ENCODE measurements around the gene KLRC4. TPM values are rescaled to one million over a fixed set of nuclear protein-coding genes. Genes with fewer than 3 reads are reported as not detected.
"Not testable (repeated sequence)": the region's sequence is repeated elsewhere in the genome, so short reads cannot be mapped to it uniquely, and the experiment has no call there.

Gene KLRC4
- total RNA-seq, 1 donor: not detected

- DNase-seq (ENCODE audit: low read depth): no peak
- H3K4me3 ChIP-seq (ENCODE audit: low read depth, low read length): no peak within 1 kb of the TSS
- TF ChIP-seq, protein P1, sequence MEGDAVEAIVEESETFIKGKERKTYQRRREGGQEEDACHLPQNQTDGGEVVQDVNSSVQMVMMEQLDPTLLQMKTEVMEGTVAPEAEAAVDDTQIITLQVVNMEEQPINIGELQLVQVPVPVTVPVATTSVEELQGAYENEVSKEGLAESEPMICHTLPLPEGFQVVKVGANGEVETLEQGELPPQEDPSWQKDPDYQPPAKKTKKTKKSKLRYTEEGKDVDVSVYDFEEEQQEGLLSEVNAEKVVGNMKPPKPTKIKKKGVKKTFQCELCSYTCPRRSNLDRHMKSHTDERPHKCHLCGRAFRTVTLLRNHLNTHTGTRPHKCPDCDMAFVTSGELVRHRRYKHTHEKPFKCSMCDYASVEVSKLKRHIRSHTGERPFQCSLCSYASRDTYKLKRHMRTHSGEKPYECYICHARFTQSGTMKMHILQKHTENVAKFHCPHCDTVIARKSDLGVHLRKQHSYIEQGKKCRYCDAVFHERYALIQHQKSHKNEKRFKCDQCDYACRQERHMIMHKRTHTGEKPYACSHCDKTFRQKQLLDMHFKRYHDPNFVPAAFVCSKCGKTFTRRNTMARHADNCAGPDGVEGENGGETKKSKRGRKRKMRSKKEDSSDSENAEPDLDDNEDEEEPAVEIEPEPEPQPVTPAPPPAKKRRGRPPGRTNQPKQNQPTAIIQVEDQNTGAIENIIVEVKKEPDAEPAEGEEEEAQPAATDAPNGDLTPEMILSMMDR (IDR thresholded peaks at IDR 0.05; ENCODE audit: insufficient read depth, low read depth, low read length): no peak
Observed at GRCh38 chr12:10389904-10390303, 19.7 kb downstream of the KLRC4 start, which contains the start of gene KLRK1. Gene KLRK1 (minus strand): TSS chr12:10390041. CDS start chr12:10388810, 1,231 bp downstream.

DNA sequence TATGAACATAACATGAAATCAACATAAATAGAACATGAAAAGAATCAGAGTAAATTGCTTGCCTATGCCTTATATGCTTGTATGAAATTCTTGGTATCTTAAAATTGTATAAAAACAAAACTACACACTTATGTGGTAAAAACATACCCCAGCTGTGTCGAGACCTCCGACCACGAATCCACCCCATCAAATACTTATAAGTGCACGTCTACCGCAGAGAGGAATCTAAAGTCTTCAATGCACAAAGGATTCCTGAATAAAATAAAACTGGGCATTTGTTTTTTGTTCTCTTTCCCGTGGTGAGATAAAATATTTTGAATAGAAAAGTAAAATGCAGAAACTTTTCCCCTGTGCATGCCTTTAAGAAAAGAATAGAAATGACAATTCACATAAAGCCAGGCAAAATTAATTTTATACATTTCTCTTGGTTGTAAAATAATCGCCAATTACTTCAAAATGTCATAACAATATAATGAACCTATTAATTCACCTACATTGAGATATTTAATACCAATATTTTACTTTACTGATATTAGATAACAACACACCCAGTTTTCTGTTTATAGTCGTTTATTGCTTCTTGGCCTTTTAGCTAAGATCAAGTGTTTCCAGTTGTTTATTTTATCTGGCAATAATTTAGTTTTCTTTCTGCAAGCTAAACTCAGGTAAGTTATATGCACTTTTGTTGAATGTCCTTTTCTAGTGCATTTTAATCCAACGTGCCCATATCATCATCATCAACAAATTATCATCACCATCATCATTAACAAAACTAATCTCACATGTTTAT is 20.7 kb downstream of the KLRC4 start:
- TF ChIP-seq, protein P1 (IDR thresholded peaks at IDR 0.05; ENCODE audit: insufficient read depth, low read depth, low read length): no peak

DNA sequence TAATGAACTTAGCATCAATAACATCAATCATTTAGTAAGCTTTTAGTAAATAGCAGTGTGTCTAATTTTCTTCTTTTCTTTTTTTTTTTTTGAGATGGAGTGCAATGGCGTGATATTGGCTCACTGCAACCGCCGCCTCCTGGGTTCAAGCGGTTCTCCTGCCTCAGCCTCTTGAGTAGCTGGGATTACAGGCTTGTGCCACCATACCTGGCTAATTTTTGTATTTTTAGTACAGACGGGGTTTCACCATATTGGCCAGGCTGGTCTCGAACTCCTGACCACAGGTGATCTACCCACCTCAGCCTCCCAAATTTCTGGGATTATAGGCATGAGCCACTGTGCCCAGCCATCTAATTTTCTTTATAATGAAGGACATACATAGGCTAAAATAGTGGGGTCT is 22.1 kb downstream of the KLRC4 start:
- not testable (repeated sequence) for DNase-seq (ENCODE audit: low read depth); H3K4me3 ChIP-seq (ENCODE audit: low read depth, low read length)

More for the DNA sequence above, 20.7 kb downstream of the KLRC4 start:
- no peak for DNase-seq (ENCODE audit: low read depth)
- no peak overlapping the region for H3K4me3 ChIP-seq (ENCODE audit: low read depth, low read length)

DNA sequence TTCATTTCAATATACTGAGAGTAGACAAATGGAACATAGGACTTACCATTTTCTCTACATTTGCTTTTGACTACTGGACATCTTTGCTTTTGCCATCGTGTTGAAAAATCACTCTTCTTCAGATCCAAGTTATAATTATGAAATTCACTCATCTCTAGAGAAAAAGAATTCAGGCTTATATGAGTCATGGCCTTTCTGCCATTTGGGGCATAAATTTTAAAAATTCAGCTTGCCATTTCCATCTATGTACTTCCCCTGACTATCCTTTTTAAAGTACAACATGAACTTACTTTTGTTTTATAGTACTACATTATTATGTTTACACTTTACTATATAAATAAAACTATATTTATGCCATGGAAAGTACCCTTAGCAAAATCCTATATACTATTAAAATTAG is 22.7 kb downstream of the KLRC4 start:
- TF ChIP-seq, protein P1 (IDR thresholded peaks at IDR 0.05; ENCODE audit: insufficient read depth, low read depth, low read length): no peak
- no peak for DNase-seq (ENCODE audit: low read depth)

DNA sequence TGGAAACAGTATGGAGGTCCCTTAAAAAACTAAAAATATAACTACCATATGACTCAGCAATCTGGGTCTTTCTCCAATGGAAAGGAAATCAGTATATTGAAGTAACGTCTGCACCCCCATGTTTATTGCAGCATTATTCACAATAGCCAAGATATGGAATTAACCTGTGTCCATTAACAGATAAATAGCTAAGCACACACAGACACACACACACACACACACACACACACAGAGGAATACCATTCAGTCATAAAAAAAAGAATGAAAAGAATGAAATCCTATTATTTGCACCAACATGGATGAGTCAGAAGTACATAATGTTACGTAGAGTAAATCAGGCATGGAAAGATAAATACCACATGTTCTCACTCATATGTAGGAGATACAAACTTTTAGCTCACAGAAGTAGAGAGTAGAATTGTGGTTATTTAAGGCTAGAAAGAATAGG is 24.4 kb downstream of the KLRC4 start:
- TF ChIP-seq, protein P1 (IDR thresholded peaks at IDR 0.05; ENCODE audit: insufficient read depth, low read depth, low read length): no peak
- peak; percentile 89 for DNase-seq (ENCODE audit: low read depth)
- no peak overlapping the region for H3K4me3 ChIP-seq (ENCODE audit: low read depth, low read length)

More for the DNA sequence above, 22.7 kb downstream of the KLRC4 start:
- no peak overlapping the region for H3K4me3 ChIP-seq (ENCODE audit: low read depth, low read length)

DNA sequence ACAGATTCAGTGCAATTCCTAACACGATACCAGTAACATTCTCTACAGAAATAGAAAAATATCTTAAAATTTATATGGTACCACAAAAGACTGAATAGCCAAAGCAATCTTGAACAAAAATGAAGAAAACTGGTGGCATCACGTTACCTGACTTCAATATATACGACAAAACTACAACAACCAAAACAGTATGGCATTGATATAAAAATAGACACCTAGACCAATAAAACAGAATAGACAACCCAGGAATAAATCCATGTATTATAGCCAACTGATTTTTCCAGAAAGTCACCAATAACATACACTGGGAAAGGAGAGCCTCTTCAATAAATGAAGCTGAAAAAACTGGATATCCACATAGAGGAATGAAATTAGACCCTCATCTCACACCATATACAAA is 25.4 kb downstream of the KLRC4 start:
- DNase-seq (ENCODE audit: low read depth): no peak
- TF ChIP-seq, protein P1 (IDR thresholded peaks at IDR 0.05; ENCODE audit: insufficient read depth, low read depth, low read length): no peak
- no peak overlapping the region for H3K4me3 ChIP-seq (ENCODE audit: low read depth, low read length)

GRCh38 chr12:10381928-10382628 is 27.5 kb downstream of the KLRC4 start:
- DNase-seq (ENCODE audit: low read depth): no peak
- no peak overlapping the region for H3K4me3 ChIP-seq (ENCODE audit: low read depth, low read length)
- TF ChIP-seq, protein P1 (IDR thresholded peaks at IDR 0.05; ENCODE audit: insufficient read depth, low read depth, low read length): no peak

- H3K4me3 ChIP-seq (ENCODE audit: low read depth, low read length); DNase-seq (ENCODE audit: low read depth): not testable (repeated sequence)
Observed at GRCh38 chr12:10378737-10379136, 30.8 kb downstream of the KLRC4 start.
